OCI-LY1 (cell line): ENCODE data around the gene TUBB1.

ENCODE experiments used
- H2AFZ ChIP-seq: fragments of 200-600 bp; sonication (generic), shearing (Covaris generic); 2 replicates; pipeline ENCODE4 v1.6.0; 2014; ENCODE audit warnings: antibody characterized with exemption, mild to moderate bottlenecking, low read length
- H3F3A ChIP-seq: fragments of 200-600 bp; sonication (generic), shearing (Covaris generic); 2 replicates; pipeline ENCODE4 v1.6.0; 2014; ENCODE audit warnings: mild to moderate bottlenecking, antibody characterized with exemption, low read length, moderate library complexity; ENCODE audit not compliant: insufficient read depth
- H3K27ac ChIP-seq: fragments of 200-600 bp; sonication (generic); 2 replicates; pipeline ENCODE4 v1.5.1; 2014; ENCODE audit warnings: low read length, mixed run types, mild to moderate bottlenecking, low read depth; ENCODE audit not compliant: poor library complexity, severe bottlenecking
- H3K27me3 ChIP-seq: fragments of 200-600 bp; sonication (generic); 2 replicates; pipeline ENCODE4 v1.6.0; 2014; ENCODE audit warnings: antibody characterized with exemption, mild to moderate bottlenecking, low read length, moderate library complexity; ENCODE audit not compliant: insufficient read depth
- H3K36me3 ChIP-seq: fragments of 200-600 bp; sonication (generic); 2 replicates; pipeline ENCODE4 v1.6.1; 2014; ENCODE audit warnings: mild to moderate bottlenecking, antibody characterized with exemption, low read length, moderate library complexity, mixed read lengths; ENCODE audit not compliant: insufficient read depth
- H3K4me1 ChIP-seq: fragments of 200-600 bp; sonication (generic); 2 replicates; pipeline ENCODE4 v1.5.1; 2014; ENCODE audit warnings: mild to moderate bottlenecking, low read length, moderate library complexity; ENCODE audit not compliant: insufficient read depth, severe bottlenecking
- H3K4me2 ChIP-seq: fragments of 200-600 bp; sonication (generic), shearing (Covaris generic); 2 replicates; pipeline ENCODE4 v1.6.1; 2014; ENCODE audit warnings: low read length
- H3K4me3 ChIP-seq: fragments of 200-600 bp; sonication (generic); 2 replicates; pipeline ENCODE4 v1.5.1; 2014; ENCODE audit warnings: low read length, low read depth, mild to moderate bottlenecking, mixed read lengths; ENCODE audit not compliant: poor library complexity, severe bottlenecking
- H3K79me2 ChIP-seq: fragments of 200-600 bp; shearing (Covaris generic); 2 replicates; pipeline ENCODE4 v1.6.1; 2016; ENCODE audit warnings: mixed run types, low read length, mixed read lengths; ENCODE audit not compliant: insufficient read depth
- H3K9ac ChIP-seq: fragments of 200-600 bp; sonication (generic), shearing (Covaris generic); 2 replicates; pipeline ENCODE4 v1.6.1; 2014; ENCODE audit warnings: mild to moderate bottlenecking, low read length, mixed read lengths
- H3K9me2 ChIP-seq: fragments of 200-600 bp; sonication (generic), shearing (Covaris generic); 2 replicates; pipeline ENCODE4 v1.6.1; 2014; ENCODE audit warnings: low read depth, mild to moderate bottlenecking, low read length, mixed read lengths
- H3K9me3 ChIP-seq: fragments of 200-600 bp; shearing (Covaris generic); 2 replicates; pipeline ENCODE4 v1.6.1; 2014; ENCODE audit warnings: low read length, mixed read lengths
- H4K20me1 ChIP-seq: fragments of 200-600 bp; sonication (generic), shearing (Covaris generic); 2 replicates; pipeline ENCODE4 v1.6.0; 2016; ENCODE audit warnings: mild to moderate bottlenecking, low read length; ENCODE audit not compliant: insufficient read depth
- CTCF ChIP-seq: fragments of 200-600 bp; sonication (generic), shearing (Covaris generic); IDR thresholded peaks from 2 replicates; pipeline ENCODE4 v1.5.1; 2017; ENCODE audit warnings: mild to moderate bottlenecking, antibody characterized with exemption, low read length, moderate library complexity, mixed read lengths
- EZH2 ChIP-seq: fragments of 200-600 bp; sonication (generic), shearing (Covaris generic); IDR thresholded peaks from 2 replicates; pipeline ENCODE4 v1.8.0; 2017; ENCODE audit warnings: borderline replicate concordance, mixed run types, mild to moderate bottlenecking, antibody characterized with exemption, low read length, moderate library complexity, mixed read lengths

Gene TUBB1

GRCh38 chr20:59026904-59027740, 7.9 kb downstream of the TUBB1 start:
- peaks cover 98% of the 10 kb centered on the region for H3K36me3 ChIP-seq
- H3K4me1 ChIP-seq, result peaks cover 33% of the 10 kb centered on the region
- H3F3A ChIP-seq, result 0 out of 2 replicates have a peak, but pooled peaks cover 4% of the 10 kb centered on the region
- H4K20me1 ChIP-seq, result 0 out of 2 replicates have a peak, but pooled peaks cover 3% of the 10 kb centered on the region
- TF ChIP-seq CTCF (no peak), EZH2 (no peak)
- H3K79me2 ChIP-seq, result peaks cover 48% of the 10 kb centered on the region
- no peaks in the 10 kb centered on the region for H3K9me3 ChIP-seq
- H3K9me2 ChIP-seq, result no peaks in the 10 kb centered on the region
- H3K4me3 ChIP-seq, result no peak overlapping the region
- no peaks in the 10 kb centered on the region for H3K27me3 ChIP-seq
- no peak overlapping the region for H2AFZ ChIP-seq
- H3K27ac ChIP-seq, result no peak overlapping the region
- H3K4me2 ChIP-seq, result no peak overlapping the region
- H3K9ac ChIP-seq, result no peak overlapping the region

GRCh38 chr20:59027741-59028320, 8.6 kb downstream of the TUBB1 start:
- no peaks in the 10 kb centered on the region for H3K9me2 ChIP-seq
- H3K27me3 ChIP-seq, result no peaks in the 10 kb centered on the region
- H2AFZ ChIP-seq, result no peak overlapping the region
- H3K9ac ChIP-seq, result no peak overlapping the region; the same call in 1 of the 2 replicates
- H3K9me3 ChIP-seq, result no peaks in the 10 kb centered on the region
- peaks cover 48% of the 10 kb centered on the region for H3K79me2 ChIP-seq
- H4K20me1 ChIP-seq, result 0 out of 2 replicates have a peak, but pooled peaks cover 3% of the 10 kb centered on the region
- peaks cover 91% of the 10 kb centered on the region for H3K36me3 ChIP-seq
- H3K27ac ChIP-seq, result no peak overlapping the region
- TF ChIP-seq CTCF (no peak), EZH2 (no peak)
- 0 out of 2 replicates have a peak, but pooled peaks cover 4% of the 10 kb centered on the region for H3F3A ChIP-seq
- H3K4me2 ChIP-seq, result no peak overlapping the region
- peaks cover 37% of the 10 kb centered on the region for H3K4me1 ChIP-seq
- no peak overlapping the region for H3K4me3 ChIP-seq

- 0 out of 2 replicates have a peak, but pooled peaks cover 3% of the 10 kb centered on the region for H4K20me1 ChIP-seq
- H3K79me2 ChIP-seq, result peaks cover 48% of the 10 kb centered on the region
- H3K9ac ChIP-seq, result peak overlapping the region; percentile 43; the same call in 1 of the 2 replicates
- H2AFZ ChIP-seq, result no peak overlapping the region
- H3F3A ChIP-seq, result peaks cover 8% of the 10 kb centered on the region; the same call in 1 of the 2 replicates
- peaks cover 44% of the 10 kb centered on the region for H3K4me1 ChIP-seq
- H3K9me3 ChIP-seq, result no peaks in the 10 kb centered on the region
- H3K27me3 ChIP-seq, result no peaks in the 10 kb centered on the region
- peak overlapping the region; percentile 100 for H3K4me2 ChIP-seq
- H3K36me3 ChIP-seq, result peaks cover 87% of the 10 kb centered on the region
- H3K4me3 ChIP-seq, result peak overlapping the region; percentile 20
- TF ChIP-seq EZH2 (no peak), CTCF (no peak)
- H3K9me2 ChIP-seq, result no peaks in the 10 kb centered on the region
- H3K27ac ChIP-seq, result no peak overlapping the region
These were observed 9.6 kb downstream of the TUBB1 start for GRCh38 chr20:59028812-59029211.
